Omental fat pad (tissue), 4 donors: ENCODE measurements around the gene PTOV1. TPM values are rescaled to one million over a fixed set of nuclear protein-coding genes. Genes with fewer than 3 reads are reported as not detected.

Experiments
- ATAC-seq: fragments of 150-250 bp; one replicate; pipeline ENCODE4 v1.9.1; 2016; ENCODE audit warnings: mild to moderate bottlenecking, moderate library complexity; ENCODE audit not compliant: low FRiP score
- DNase-seq: peaks from one replicate; pipeline ENCODE4 v3.0.0-alpha.2; 2019; ENCODE audit warnings: low spot score
- total RNA-seq, 4 donors: library from RNA; depleted of rRNA; stranded (reverse); fragments of >200 nt; gene quantifications; one replicate each; pipeline ENCODE4 v1.1.0, GENCODE V29; 2016
- TF ChIP-seq, protein P1 (sequence below), 3 donors: fragments of 450-650 bp; IDR thresholded peaks; one replicate each; pipeline ENCODE4 v1.5.1; 2016 to 2017; ENCODE audit warnings: antibody characterized with exemption in 3 of 3, mild to moderate bottlenecking in 3 of 3, moderate library complexity in 2 of 3

The PTOV1 gene
- total RNA-seq, 4 donors from 2014 or later, result 37.3 to 64.8 (median 58.1) TPM

DNA sequence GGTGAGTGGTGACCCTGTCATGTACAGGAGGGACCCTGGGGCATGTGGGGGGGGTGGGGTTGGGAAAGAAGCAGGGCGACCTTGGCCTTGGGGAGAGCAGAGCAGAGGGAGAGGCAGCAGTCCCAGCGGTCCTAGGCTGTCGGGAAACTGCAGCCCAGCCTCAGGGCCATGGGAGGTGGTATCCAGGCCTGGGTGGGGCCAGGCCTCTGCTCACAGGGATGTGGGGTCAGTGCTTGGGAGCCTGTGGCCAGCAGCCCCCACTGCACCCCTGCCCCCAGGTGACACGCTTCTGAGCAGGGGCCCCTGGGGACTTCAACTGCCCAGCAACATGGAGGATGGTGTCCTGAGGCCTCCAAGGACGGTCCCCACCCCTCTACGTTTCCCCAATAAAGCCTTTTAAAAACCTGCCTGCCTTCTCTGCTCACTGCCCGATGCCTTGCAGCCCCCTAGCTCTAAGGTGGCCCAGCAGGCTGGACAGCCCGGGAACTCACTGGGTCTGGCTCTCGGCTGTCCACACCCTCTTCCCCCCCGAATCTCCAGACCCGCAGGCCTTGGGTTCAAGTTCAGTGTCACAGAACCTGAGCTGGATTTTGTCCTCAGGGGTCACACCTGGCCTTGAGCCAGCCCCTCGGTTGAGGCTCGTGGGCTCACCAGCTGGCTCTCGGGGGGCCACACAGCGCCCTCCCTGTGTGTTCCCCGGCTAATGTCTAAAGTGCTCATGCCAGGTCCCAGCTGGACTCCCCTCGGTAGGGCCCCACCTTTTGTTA is 9.6 kb downstream of the PTOV1 start:
- DNase-seq (no peak), ATAC-seq (no peak)
- TF ChIP-seq, protein P1, sequence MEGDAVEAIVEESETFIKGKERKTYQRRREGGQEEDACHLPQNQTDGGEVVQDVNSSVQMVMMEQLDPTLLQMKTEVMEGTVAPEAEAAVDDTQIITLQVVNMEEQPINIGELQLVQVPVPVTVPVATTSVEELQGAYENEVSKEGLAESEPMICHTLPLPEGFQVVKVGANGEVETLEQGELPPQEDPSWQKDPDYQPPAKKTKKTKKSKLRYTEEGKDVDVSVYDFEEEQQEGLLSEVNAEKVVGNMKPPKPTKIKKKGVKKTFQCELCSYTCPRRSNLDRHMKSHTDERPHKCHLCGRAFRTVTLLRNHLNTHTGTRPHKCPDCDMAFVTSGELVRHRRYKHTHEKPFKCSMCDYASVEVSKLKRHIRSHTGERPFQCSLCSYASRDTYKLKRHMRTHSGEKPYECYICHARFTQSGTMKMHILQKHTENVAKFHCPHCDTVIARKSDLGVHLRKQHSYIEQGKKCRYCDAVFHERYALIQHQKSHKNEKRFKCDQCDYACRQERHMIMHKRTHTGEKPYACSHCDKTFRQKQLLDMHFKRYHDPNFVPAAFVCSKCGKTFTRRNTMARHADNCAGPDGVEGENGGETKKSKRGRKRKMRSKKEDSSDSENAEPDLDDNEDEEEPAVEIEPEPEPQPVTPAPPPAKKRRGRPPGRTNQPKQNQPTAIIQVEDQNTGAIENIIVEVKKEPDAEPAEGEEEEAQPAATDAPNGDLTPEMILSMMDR (IDR thresholded peaks at IDR 0.05), result no peak

DNA sequence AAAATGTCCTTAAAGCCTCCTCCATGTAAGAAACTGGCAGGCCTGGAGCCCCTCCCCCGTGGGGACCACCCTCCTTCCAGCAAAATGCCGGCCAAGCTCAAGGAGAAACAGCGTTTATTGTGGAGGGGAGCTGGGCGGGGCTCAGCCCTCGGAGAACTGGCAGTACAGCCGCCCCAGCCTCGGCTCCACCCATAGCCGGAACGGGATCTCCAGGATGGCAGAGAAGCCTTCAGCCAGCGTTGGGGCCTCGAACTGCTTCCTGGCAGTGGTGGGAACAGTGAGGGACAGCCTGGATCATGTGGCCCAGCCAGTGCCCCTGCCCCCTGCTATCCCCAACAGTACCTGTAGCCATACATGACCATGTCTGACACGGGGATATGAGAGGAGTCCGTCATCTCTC is 10.1 kb downstream of the PTOV1 start:
- TF ChIP-seq, protein P1 (IDR thresholded peaks at IDR 0.05), result no peak
- no peak for ATAC-seq
- DNase-seq, result no peak

DNA sequence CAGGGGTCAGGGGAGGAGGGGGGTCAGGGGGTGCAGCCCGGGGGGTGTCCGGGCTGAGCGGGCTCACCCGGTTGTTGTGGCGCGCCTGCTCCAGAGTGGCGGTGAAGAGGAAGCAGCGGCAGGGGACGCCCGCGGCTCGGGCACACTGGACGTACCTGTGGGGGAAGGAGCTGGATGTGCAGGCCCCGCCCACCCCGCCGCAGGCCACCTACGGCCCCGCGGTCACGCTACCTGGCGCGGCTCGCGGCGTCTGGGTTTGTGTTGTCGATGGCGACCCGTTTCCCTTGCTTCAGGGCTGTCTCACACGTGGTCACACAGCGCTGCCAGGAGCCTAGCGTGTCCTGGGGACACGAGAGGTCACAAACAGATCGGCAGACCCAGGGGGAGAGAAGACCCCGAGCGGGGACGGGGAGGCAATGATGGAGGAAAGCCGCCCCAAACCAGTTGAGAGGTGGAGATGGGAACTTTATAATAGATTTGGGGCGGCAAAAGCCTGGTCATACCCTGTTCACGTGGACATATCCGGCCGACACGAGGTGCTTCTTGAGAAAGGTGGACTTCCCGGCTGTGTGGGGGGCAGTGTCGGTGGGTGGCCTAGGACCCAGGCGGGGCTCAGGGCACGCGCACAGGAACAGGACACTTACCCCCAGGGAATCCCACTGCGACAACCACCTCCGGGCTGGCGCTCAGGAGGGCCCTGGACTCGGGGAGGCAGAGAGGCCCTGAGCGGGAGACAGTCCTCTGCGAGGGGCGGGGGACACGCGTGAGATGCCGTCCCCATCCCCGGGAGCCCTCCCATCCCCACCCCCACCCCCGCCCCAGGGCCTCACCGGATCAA is 10.8 kb downstream of the PTOV1 start:
- TF ChIP-seq, protein P1 (IDR thresholded peaks at IDR 0.05), result no peak
- no peak for DNase-seq
- no peak for ATAC-seq

DNA sequence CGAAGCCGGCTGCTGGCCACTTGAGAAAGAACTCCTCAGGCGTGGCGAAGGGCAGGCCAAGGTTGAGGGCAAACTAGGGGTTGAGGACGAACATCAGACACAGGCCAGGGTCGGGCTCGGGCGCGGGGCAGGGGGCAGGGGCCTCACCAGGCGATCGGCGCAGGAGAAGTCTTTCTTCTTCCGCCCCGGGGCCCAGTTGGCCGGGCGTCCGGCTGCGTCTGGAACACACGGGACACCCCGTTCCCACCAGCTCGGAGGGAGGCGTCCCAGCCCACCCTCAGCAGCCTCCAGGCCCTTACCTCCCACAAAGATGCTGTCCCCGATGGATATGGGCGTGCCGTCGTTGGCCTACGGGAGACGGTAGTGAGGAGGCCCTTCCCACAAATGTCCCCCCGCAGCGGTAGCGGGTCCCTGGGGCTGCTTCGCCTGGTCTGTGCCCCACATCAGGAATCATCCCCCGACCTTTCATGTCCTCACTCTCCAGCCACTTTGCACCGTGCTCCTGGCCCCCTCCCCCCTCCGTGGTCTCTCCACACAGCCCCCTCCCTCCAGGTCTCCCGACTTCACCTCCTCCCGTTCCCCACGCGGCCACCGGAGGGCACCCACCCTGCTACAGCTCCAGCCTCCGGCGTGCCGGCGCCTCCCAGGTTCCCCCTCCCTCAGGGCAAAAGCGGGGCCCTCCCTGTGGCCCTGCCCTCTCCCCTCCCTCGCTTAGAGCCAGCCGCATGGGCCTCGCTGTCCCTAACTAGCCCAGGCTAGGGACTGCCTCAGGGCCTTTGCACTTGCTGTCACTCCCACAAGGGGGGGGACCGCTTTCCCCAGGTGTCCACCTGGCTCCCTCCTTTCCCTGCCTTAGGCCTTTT is 11.7 kb downstream of the PTOV1 start:
- ATAC-seq (no peak), DNase-seq (no peak)

GRCh38 chr19:49863254-49863934 is 12.4 kb downstream of the PTOV1 start:
- DNase-seq, result no peak
- no peak for ATAC-seq

More for the DNA sequence above, 11.7 kb downstream of the PTOV1 start:
- TF ChIP-seq, protein P1 (IDR thresholded peaks at IDR 0.05), result no peak

DNA sequence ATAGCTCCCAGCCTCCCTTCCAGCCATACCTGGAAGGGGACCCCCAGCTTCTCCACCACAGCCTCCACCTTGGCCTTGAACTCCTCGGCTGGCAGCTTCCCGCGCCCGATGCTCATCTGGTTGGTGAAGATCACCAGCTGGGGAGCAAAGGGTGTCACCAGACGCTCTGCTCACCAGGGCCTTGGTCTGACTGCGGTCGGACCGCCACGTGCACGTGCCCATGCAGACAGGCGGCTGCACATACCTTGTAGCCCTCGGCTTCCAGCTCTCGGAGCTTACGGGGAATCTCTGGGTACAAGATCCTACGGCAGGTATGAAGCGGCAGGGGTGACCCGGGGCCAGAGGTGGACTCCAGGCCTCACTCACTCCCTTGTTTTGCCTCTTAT is 13.0 kb downstream of the PTOV1 start:
- ATAC-seq (no peak), DNase-seq (no peak)
- TF ChIP-seq, protein P1 (IDR thresholded peaks at IDR 0.05), result no peak

More at GRCh38 chr19:49863254-49863934, 12.4 kb downstream of the PTOV1 start:
- TF ChIP-seq, protein P1 (IDR thresholded peaks at IDR 0.05), result no peak
